Astrocyte of the spinal cord (primary cell): ENCODE results near the gene SEC31A.

Source experiments
- DNase-seq: peaks from one replicate; pipeline ENCODE4 v3.0.0; 2011; ENCODE audit warnings: low read depth, low spot score
- H3K4me3 ChIP-seq: 2 replicates; pipeline ENCODE4 v1.5.1; 2011; ENCODE audit warnings: low read depth, mild to moderate bottlenecking, low read length, moderate library complexity
- in situ Hi-C: cut with HindIII; loops from 2 replicates; pipeline ENCODE4 v1.10.0; 2017; ENCODE audit warnings: low sequenced_read_pairs
- TF ChIP-seq, protein P1 (sequence below): IDR thresholded peaks from 2 replicates; pipeline ENCODE4 v1.5.1; 2012; ENCODE audit warnings: low read depth, mild to moderate bottlenecking, low read length, inconsistent platforms

The SEC31A gene

DNA sequence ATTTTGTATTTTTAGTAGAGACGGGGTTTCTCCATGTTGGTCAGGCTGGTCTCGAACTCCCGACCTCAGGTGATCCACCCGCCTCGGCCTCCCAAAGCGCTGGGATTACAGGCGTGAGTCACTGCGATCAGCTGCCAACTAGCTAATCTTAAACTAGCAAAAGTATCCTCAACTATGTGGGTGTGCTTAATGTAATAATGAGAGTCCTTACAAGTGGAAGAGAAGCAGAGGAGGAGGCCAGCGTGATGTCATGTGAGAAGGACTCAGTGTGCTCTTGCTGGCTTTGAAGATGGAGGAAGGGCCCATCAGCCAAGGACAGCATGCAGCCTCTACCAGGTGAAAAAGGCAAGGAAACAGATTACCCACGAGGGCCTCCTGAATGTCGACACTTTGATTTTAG is 111.9 kb downstream of the SEC31A start:
- H3K4me3 ChIP-seq: no peak overlapping the region
- TF ChIP-seq, protein P1, sequence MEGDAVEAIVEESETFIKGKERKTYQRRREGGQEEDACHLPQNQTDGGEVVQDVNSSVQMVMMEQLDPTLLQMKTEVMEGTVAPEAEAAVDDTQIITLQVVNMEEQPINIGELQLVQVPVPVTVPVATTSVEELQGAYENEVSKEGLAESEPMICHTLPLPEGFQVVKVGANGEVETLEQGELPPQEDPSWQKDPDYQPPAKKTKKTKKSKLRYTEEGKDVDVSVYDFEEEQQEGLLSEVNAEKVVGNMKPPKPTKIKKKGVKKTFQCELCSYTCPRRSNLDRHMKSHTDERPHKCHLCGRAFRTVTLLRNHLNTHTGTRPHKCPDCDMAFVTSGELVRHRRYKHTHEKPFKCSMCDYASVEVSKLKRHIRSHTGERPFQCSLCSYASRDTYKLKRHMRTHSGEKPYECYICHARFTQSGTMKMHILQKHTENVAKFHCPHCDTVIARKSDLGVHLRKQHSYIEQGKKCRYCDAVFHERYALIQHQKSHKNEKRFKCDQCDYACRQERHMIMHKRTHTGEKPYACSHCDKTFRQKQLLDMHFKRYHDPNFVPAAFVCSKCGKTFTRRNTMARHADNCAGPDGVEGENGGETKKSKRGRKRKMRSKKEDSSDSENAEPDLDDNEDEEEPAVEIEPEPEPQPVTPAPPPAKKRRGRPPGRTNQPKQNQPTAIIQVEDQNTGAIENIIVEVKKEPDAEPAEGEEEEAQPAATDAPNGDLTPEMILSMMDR: no peak
- in situ Hi-C loops: no loop called here
- DNase-seq: peak; percentile 33

DNA sequence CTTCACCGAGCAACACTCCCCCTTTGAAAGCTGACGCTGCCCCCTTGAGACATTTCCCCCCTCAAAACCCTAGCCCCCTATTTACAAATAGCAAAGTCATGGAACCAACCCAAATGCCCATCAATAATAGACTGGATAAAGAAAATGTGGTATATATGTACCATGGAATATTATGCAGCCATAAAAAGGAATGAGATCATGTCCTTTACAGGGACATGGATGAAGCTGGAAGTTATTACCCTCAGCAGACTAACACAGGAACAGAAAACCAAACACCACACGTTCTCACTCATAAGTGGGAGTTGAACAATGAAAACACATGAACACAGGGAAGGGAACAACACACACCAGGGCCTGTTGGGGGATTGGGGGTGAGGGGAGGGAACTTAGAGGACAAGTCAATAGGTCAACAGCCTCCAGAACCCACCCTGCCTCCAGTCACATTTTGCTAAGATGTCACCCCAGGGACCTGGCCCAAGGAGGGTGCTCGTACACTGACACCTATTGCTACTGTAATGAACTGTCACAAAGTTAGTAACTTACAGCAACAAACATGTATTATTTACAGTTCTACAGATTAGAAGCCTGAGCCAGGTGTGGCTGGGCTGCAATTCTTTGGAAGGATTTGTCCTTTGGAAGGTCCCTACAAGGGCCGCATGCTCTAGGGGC is 113.0 kb downstream of the SEC31A start:
- in situ Hi-C loops: no loop called here
- H3K4me3 ChIP-seq: no peak overlapping the region
- DNase-seq: no peak
- TF ChIP-seq, protein P1: no peak

DNA sequence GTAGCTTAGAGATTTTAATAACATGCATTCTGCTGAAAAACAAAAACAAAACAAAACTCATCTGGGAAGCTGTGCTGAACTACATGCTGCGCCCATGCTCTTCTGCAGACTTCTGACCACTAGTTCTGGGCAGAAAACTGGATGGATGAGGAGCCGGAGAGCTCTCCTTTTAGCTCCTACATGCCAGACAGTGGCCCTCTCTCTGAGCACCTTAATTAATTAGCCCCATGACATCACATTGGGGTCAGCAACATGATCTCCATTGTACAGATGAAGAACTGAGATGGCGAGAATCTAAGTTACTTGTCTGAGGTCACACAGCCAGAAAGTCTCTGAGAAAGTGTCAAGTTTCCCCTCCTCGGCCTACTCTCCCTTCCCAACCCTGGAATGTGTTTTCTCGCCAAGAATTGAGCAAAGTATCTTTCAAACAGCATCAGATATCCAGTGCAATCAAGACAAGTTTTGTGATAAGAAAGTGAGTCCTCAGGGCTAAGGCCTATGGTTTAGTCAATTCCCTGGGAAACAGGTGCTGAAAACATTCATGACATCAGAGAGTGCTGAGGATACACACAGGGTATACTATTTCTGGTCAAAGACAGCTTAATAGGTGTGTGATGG is 113.9 kb downstream of the SEC31A start:
- H3K4me3 ChIP-seq: no peak overlapping the region
- DNase-seq: peak; percentile 65
- TF ChIP-seq, protein P1: no peak
- in situ Hi-C loops: no loop called here

DNA sequence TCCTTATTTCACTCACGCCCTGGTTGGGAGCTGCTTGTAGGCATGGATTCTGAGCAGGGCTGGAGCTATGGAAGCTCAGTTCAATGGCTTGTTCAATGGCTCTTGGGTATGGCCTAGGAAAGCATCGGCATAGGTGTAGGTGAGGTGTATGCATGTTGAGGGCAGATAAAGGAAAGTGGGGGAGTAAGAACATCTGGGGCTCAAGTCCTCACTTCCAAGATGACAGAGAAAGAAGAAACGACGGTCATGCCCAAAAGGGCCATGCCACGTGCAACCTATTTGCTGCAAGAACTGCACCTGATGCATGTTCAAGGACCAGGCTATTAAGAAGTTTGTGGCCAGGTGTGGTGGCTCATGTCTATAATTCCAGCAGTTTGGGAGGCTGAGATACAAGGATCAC is 115.7 kb downstream of the SEC31A start:
- TF ChIP-seq, protein P1: no peak
- DNase-seq: no peak
- H3K4me3 ChIP-seq: no peak overlapping the region
- in situ Hi-C loops: no loop called here

DNA sequence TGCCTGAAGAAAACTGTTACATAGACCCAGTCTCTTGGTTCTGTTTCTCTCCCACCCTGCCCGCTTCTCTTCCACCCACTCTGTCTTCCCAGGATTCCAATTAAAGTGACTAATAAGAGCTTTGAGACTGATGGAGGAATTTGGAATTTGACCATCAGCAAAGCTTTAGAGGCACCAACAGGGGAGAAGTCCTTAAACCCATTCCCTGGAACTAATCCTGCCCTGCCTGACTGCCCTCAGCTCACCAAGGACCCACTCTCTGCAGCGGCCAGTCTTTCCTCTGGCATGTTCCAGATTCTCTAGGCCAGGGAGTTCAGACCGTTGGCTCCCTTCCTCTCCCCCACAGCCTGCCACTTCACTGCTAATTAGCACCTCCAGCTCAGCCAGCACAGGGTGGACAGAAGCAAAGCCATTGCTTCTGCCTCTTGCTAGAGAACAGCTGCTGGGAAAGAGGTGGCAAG is 116.2 kb downstream of the SEC31A start:
- TF ChIP-seq, protein P1: no peak
- in situ Hi-C loops: no loop called here
- peak; percentile 25 for DNase-seq
- no peak overlapping the region for H3K4me3 ChIP-seq

DNA sequence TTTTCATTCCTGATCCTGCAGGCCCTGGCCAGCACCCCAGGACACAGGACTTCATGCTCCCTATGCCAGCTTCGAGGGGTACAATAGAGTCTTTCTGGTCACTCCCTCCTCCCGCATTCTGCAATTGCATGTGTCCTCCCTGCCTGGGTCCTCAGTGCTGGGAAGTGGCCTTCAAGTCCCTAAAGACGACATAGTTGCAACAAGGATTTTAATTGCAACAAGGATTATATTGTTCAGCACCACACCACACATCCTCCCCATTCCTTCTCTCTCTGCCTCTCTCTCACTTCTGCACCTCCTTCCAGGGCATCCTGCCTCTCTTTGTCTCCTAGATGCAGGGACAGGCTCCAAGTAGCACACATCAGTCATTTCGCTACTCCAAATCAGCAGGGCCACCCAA is 117.9 kb downstream of the SEC31A start:
- TF ChIP-seq, protein P1: no peak
- no peak overlapping the region for H3K4me3 ChIP-seq
- DNase-seq: no peak
- in situ Hi-C loops: no loop called here
